DND-41 (cell line): ENCODE measurements around the gene SLC16A1.

Experiments
- ATAC-seq: fragments of 200-7000 bp; cut with Tn5 transposase; 3 replicates; pipeline ENCODE4 v1.9.1; 2021; ENCODE audit warnings: low read depth; ENCODE audit not compliant: insufficient read depth
- DNase-seq: peaks from one replicate; pipeline ENCODE4 v3.0.0-alpha.2; 2020
- H2AFZ ChIP-seq: 2 replicates; pipeline ENCODE4 v1.6.0; 2012; ENCODE audit warnings: low read depth, low read length
- H3K27ac ChIP-seq: 2 replicates; pipeline ENCODE4 v1.5.1; 2012; ENCODE audit warnings: low read length, inconsistent platforms
- H3K27me3 ChIP-seq: fragments of 200-600 bp; sonication (generic); 2 replicates; pipeline ENCODE4 v1.6.0; 2012; ENCODE audit warnings: low read length, mild to moderate bottlenecking, inconsistent platforms; ENCODE audit not compliant: insufficient read depth, poor library complexity
- H3K36me3 ChIP-seq: 2 replicates; pipeline ENCODE4 v1.5.1; 2012; ENCODE audit warnings: low read length, inconsistent platforms; ENCODE audit not compliant: insufficient read depth
- H3K4me1 ChIP-seq: 2 replicates; pipeline ENCODE4 v1.5.1; 2012; ENCODE audit warnings: mild to moderate bottlenecking, low read length; ENCODE audit not compliant: insufficient read depth
- H3K4me2 ChIP-seq: 2 replicates; pipeline ENCODE4 v1.6.0; 2012; ENCODE audit warnings: mild to moderate bottlenecking, moderate library complexity, low read length, inconsistent platforms; ENCODE audit not compliant: insufficient read depth
- H3K4me3 ChIP-seq, 2 experiments: fragments of 200-600 bp in 1 of 2; shearing (Covaris generic) in 1 of 2; 2 replicates each; pipeline ENCODE4 v1.5.1; 2012 to 2016; ENCODE audit warnings: inconsistent platforms in 2 of 2, low read length in 2 of 2, mild to moderate bottlenecking in 2 of 2, low read depth in 1 of 2, moderate library complexity in 1 of 2
- H3K79me2 ChIP-seq: 2 replicates; pipeline ENCODE4 v1.6.0; 2012; ENCODE audit warnings: low read length, inconsistent platforms; ENCODE audit not compliant: insufficient read depth
- H3K9ac ChIP-seq: 2 replicates; pipeline ENCODE4 v1.6.0; 2012; ENCODE audit warnings: low read depth, mild to moderate bottlenecking, inconsistent platforms, low read length, moderate library complexity
- H3K9me3 ChIP-seq: 2 replicates; pipeline ENCODE4 v1.5.1; 2012; ENCODE audit warnings: low read length, moderate library complexity, mild to moderate bottlenecking, inconsistent platforms; ENCODE audit not compliant: insufficient read depth, severe bottlenecking
- H4K20me1 ChIP-seq: 2 replicates; pipeline ENCODE4 v1.6.0; 2012; ENCODE audit warnings: low read length; ENCODE audit not compliant: insufficient read depth
- CTCF ChIP-seq: IDR thresholded peaks from 2 replicates; pipeline ENCODE4 v1.5.1; 2012; ENCODE audit warnings: borderline replicate concordance, low read length, moderate library complexity, mild to moderate bottlenecking; ENCODE audit not compliant: poor library complexity, severe bottlenecking; ENCODE audit errors: extremely low read depth
- EZH2 ChIP-seq: IDR thresholded peaks from 3 replicates; pipeline ENCODE4 v1.6.1; 2012; ENCODE audit warnings: borderline replicate concordance, low read depth, mild to moderate bottlenecking, moderate library complexity, low read length, inconsistent platforms; ENCODE audit not compliant: severe bottlenecking

The SLC16A1 gene

GRCh38 chr1:112862753-112863426 is 93.1 kb downstream of the SLC16A1 start:
- no peak overlapping the region for H3K4me3 ChIP-seq
- no peak for ATAC-seq
- H3K27me3 ChIP-seq = no peaks in the 10 kb centered on the region
- no peaks in the 10 kb centered on the region for H4K20me1 ChIP-seq
- DNase-seq = no peak
- no peaks in the 10 kb centered on the region for H3K79me2 ChIP-seq
- H3K9me3 ChIP-seq = no peaks in the 10 kb centered on the region
- H2AFZ ChIP-seq = no peak overlapping the region
- peaks cover 4% of the 10 kb centered on the region for H3K4me1 ChIP-seq
- H3K27ac ChIP-seq = no peak overlapping the region
- H3K4me2 ChIP-seq = no peak overlapping the region
- H3K36me3 ChIP-seq = no peaks in the 10 kb centered on the region
- TF ChIP-seq CTCF (no peak), EZH2 (no peak)
- H3K9ac ChIP-seq = no peak overlapping the region
